T47D (cell line): ENCODE data around the gene FSTL3.

Experiments
- DNase-seq, 2 experiments: peaks; one replicate each; pipeline versions ENCODE4 v3.0.0 to v3.0.0-alpha.2; 2011 to 2012; ENCODE audit warnings: low read depth in 1 of 2, low spot score in 1 of 2
- JUND ChIP-seq: IDR thresholded peaks from 2 replicates; pipeline ENCODE4 v1.6.1; 2012; ENCODE audit warnings: low read depth
- in situ Hi-C: cut with HindIII; loops from 2 replicates; pipeline ENCODE4 v1.10.0; 2016; ENCODE audit warnings: low sequenced_read_pairs, low pct_unique_long_range_greater_than_20kb

The FSTL3 gene

DNA sequence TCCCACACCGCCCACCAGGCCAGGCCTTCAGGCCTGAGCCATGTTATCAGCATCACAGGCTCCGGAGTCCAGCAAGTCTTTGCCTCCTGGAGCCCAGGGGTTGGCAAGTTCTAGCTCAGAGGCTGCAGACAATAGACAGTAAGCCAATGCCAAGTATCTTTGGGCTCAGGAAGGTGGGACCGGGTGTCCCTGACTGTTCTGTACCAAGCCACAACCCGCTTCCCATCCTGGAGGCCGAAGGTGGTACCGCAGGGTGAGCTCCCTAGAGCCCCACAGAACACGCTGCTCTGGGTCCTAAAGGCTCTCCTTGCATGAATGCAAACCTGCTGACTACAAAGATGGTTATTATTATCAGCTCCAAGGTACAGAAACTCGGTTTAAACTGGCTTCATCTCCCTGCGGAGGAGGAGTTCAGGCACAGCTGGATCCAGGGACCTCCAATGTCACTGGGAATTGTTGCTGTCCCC is 5.5 kb upstream of the FSTL3 start:
- in situ Hi-C loops, result no loop called here
- no peak for DNase-seq
- no peak for TF ChIP-seq JUND

DNA sequence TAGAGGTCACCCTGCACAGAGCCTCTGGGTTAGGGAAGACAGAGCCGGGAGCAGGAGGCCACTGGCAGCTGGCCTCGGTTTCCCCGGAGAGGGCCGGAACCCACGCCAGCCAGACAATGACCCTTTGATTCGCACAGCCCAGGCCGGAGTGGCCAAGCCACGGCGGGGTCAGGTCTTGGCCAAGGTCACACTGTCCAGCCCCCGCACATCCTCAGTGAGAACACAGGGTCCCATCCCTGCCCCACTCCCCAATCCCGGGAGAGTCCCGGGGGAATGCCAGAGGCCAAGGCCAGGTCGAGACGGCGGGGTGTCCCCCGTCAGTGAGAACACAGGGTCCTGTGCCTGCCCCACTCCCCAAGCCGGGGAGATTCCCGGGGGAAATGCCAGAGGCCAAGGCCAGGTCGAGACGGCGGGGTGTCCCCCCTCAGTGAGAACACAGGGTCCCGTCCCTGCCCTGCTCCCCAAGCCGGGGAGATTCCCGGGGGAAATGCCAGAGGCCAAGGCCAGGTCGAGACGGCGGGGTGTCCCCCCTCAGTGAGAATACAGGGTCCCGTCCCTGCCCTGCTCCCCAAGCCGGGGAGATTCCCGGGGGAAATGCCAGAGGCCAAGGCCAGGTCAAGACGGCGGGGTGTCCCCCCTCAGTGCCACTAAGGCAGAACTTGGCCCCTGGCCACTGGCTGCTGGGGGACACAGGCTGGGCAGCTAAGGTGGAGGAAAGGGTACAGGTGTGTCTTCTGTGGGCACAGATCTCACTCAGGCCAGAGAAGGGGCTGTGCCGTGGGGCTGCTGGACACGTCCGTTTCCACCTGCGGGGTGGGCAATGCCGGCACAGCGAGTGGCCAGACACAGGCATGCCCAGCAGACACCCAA is 1.7 kb upstream of the FSTL3 start:
- no peak for DNase-seq
- in situ Hi-C loops, result no loop called here
- no peak for TF ChIP-seq JUND

DNA sequence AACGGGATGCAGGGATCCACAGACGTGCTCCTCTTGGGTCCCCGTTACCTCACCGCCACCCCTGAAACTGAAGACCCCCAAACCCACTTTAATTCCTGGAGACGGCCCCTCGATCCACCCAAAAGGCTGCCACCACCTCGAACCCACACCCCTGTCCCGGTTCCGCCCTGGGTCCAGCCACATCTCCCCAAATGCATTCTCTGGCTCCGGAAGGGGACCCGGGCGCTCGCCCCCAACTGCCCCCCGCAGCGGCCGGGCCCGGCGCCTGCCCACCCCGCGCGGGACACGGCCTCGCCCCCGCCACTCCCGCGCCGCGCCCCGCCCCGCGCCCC is 219 bp upstream of the FSTL3 start:
- in situ Hi-C loops, result no loop called here
- no peak for DNase-seq
- no peak for TF ChIP-seq JUND

DNA sequence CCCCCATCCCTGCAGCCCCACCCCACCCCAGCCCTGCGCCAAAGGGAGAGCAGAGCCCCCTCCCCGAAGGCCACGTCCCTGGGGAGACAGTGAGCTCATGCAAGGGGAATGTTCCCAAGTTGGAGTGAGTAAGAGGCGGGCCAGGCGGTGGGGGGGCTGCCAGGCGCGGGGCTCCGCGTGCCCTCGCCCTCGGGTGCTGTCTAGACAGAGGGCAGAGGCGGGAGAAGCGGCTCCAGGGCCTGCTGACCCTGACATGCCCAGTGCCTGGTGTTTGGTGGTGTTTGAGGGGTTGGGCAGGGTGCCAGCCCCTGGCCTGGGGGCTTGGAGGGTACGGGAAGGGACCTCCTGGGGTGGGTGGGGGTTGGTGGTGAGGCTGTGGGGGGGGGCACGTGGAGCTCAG is 1.0 kb downstream of the FSTL3 start:
- TF ChIP-seq JUND, result no peak
- in situ Hi-C loops, result no loop called here

DNA sequence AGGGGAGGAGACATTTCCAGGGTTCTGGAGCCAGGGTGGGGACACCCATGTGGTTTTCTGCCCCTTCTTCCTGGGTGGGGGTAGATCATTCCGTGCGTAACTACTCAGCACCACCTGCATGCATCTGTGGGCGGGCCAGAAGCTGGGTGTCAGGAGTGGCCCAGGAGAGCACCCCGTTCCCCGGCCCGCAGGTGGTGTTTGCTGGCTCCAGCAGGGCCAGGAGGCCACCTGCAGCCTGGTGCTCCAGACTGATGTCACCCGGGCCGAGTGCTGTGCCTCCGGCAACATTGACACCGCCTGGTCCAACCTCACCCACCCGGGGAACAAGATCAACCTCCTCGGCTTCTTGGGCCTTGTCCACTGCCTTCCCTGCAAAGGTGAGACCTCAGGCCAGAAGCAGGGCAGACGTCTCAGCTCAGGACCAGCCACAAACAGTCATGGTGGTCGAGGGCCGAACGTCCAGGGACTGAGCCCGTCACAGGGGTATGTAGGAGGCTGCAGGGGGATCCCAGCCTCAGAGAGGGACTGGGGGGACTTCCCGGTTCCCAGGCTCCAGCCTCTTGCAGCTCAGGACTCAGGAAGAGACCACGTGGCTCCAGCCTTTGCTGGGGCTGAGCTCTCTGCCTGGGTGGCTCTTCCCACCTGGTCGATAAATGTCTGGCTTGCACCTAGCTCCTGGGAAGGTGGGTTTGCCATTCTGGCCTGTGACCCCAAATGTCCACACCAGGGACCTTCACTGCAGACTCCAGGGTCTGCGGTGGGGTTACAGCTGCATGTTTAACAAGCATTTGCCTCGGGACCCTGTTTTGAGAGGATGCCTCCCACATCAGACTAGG is 1.6 kb downstream of the FSTL3 start:
- no peak for TF ChIP-seq JUND
- DNase-seq, result peak; percentile 54 to 61
- in situ Hi-C loops, result no loop called here

More for the DNA sequence above, 1.0 kb downstream of the FSTL3 start:
- DNase-seq, result peak; percentile 57 to 68

DNA sequence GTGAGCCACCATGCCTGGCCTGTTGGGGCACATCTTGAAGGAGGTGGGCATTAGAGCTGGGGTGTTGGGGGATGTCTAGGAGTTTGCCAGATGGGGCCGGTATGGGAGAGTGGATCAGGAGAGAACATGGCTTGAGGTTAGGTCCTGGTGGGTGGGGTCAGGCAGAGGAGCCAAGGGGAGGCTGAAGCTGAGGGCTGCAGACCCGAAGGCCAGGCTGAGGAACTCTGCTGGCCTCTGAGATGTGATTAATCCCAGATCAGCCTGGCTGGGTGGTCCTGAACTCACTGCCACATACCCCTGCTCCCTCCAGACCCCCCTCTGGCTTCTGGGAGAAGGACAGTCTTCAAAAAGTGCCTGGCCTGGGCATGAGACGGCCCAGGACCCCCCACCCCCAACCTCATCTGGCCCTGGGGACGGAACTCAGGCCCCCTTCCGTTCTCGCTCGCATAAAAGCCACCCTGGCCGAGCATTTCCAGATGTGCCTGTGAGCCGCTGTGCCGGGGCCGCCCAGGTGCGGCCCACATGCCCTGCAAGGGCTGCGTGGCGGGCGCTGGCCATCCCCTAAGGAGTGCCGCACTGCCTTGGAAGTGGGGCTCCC is 2.7 kb downstream of the FSTL3 start:
- no peak for TF ChIP-seq JUND
- DNase-seq, result no peak
- in situ Hi-C loops, result no loop called here

DNA sequence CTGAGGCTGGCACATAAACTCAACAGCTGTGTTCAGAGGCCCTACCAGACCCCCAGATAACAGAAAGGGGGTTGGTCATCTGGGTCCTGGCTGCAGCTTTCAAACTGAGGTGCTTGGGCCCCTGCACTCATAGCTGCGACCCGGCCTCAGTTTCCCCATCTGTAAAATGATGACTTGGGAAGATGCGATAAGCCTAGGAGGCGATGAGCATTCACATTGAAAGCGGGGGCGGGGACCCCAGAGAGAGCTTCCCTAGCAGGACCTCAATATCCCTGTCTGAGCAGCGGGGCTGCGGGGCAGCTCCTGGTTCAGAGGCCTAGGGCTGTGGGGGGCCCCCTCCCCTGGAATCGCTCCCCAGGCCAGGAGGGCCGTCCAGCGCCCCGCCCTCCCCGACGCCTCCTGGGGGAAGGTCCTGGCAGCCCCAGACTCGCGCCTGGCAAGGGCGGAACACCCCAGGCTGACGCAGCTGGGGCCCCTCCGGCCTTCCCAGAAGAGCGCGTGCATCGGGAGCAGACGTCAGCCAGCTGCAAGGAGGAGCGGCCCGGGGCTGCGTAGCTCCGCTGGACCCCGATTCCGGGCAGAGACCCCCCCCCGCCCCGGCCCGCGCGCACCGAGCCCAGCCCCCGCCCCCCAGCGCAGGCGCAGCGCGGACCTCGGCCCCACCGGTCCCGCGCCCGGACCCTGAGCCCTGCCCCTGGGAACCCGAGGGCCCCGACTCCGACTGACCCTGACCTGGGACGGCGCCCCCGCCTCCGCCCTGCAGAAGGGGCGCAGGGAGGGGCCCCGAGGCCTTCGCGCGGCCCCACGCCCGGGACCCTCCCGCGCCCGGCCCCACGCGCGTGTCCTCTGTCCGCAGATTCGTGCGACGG is 3.5 kb downstream of the FSTL3 start:
- DNase-seq, result peak; percentile 30 to 39
- TF ChIP-seq JUND, result no peak
- in situ Hi-C loops, result no loop called here

DNA sequence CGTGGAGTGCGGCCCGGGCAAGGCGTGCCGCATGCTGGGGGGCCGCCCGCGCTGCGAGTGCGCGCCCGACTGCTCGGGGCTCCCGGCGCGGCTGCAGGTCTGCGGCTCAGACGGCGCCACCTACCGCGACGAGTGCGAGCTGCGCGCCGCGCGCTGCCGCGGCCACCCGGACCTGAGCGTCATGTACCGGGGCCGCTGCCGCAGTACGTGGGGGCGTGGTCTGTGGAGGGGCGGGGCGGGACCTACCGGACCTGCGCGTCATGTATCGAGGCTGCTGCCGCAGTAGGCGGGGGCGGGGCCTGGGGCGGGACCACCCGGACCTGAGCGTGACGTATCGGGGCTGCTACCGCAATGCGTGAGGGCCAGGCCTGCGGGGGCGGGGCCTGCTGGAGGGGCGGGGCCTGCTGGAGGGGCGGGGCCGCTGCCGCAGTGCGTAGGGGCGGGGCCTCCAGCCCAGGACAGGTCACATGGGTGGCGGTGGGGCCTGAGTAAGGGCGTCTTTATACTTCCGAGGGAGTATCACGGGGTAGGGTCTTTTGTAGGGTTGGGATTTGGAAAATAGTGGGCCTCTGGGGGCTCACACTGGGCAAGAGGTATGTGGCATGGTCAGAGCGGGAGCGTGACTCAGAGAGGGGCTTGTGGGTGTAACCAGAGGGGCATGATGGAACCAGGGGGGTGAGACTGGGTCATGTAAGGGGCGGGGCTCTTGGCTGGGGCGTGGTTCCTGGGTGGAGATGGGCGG is 4.3 kb downstream of the FSTL3 start:
- DNase-seq, result peak; percentile 95 to 97
- no peak for TF ChIP-seq JUND
- in situ Hi-C loops, result no loop called here

DNA sequence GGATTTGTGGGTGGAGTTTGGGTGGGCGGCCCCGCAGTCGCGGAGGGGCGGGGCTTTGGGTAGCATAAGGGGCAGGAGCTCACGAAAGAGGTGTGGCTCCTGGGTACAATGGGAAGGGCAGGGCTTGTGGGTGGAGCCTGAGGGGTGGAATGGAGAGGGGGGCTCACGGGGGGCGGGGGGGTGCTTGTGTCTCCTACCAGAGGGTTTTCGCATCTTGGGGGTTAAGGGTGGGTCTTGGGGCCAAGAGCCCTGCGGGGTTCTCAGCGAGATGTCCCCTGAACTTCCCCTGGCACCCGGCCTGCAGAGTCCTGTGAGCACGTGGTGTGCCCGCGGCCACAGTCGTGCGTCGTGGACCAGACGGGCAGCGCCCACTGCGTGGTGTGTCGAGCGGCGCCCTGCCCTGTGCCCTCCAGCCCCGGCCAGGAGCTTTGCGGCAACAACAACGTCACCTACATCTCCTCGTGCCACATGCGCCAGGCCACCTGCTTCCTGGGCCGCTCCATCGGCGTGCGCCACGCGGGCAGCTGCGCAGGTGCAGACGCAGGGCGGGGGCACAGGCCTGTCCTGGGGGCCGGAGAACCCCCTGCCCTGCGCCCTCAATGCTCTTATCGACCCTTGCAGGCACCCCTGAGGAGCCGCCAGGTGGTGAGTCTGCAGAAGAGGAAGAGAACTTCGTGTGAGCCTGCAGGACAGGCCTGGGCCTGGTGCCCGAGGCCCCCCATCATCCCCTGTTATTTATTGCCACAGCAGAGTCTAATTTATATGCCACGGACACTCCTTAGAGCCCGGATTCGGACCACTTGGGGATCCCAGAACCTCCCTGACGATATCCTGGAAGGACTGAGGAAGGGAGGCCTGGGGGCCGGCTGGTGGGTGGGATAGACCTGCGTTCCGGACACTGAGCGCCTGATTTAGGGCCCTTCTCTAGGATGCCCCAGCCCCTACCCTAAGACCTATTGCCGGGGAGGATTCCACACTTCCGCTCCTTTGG is 5.1 kb downstream of the FSTL3 start:
- peak in 1 of 2 experiments; percentile 95 for DNase-seq
- TF ChIP-seq JUND, result no peak
- in situ Hi-C loops, result no loop called here

DNA sequence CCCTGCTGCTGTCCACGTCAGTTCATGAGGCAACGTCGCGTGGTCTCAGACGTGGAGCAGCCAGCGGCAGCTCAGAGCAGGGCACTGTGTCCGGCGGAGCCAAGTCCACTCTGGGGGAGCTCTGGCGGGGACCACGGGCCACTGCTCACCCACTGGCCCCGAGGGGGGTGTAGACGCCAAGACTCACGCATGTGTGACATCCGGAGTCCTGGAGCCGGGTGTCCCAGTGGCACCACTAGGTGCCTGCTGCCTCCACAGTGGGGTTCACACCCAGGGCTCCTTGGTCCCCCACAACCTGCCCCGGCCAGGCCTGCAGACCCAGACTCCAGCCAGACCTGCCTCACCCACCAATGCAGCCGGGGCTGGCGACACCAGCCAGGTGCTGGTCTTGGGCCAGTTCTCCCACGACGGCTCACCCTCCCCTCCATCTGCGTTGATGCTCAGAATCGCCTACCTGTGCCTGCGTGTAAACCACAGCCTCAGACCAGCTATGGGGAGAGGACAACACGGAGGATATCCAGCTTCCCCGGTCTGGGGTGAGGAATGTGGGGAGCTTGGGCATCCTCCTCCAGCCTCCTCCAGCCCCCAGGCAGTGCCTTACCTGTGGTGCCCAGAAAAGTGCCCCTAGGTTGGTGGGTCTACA is 6.6 kb downstream of the FSTL3 start:
- in situ Hi-C loops, result no loop called here
- DNase-seq, result no peak
- TF ChIP-seq JUND, result no peak
